AG09309 (cell line): ENCODE data around the gene EPB41L4B.
"Not testable (repeated sequence)": the region's sequence is repeated elsewhere in the genome, so short reads cannot be mapped to it uniquely, and the experiment has no call there.

Experiments
- DNase-seq: peaks from one replicate; pipeline ENCODE4 v3.0.0-alpha.2; 2010; ENCODE audit warnings: low read depth
- H3K4me3 ChIP-seq: 2 replicates; pipeline ENCODE4 v1.5.1; 2011; ENCODE audit warnings: mild to moderate bottlenecking, low read depth, low read length, moderate library complexity; ENCODE audit not compliant: control insufficient read depth
- CTCF ChIP-seq: IDR thresholded peaks from 2 replicates; pipeline ENCODE4 v1.5.1; 2011; ENCODE audit warnings: mild to moderate bottlenecking, low read depth, low read length, inconsistent platforms; ENCODE audit not compliant: insufficient read depth, control insufficient read depth; ENCODE audit errors: missing control alignments

EPB41L4B gene

GRCh38 chr9:109132567-109133021, 188.3 kb downstream of the EPB41L4B start:
- TF ChIP-seq CTCF, result no peak
- DNase-seq, result no peak
- no peak overlapping the region for H3K4me3 ChIP-seq

- H3K4me3 ChIP-seq, result no peak overlapping the region
- no peak for DNase-seq
Measured at GRCh38 chr9:109129470-109130197, 191.2 kb downstream of the EPB41L4B start.

GRCh38 chr9:109126671-109127070, 194.2 kb downstream of the EPB41L4B start:
- not testable (repeated sequence) for H3K4me3 ChIP-seq, DNase-seq

More at GRCh38 chr9:109129470-109130197, 191.2 kb downstream of the EPB41L4B start:
- TF ChIP-seq CTCF, result no peak

- no peak overlapping the region for H3K4me3 ChIP-seq
- no peak for TF ChIP-seq CTCF
- no peak for DNase-seq
Measured at GRCh38 chr9:109124121-109124520, 196.7 kb downstream of the EPB41L4B start.

- H3K4me3 ChIP-seq, result no peak overlapping the region
- no peak for DNase-seq
- no peak for TF ChIP-seq CTCF
Measured at GRCh38 chr9:109122726-109123621, 197.9 kb downstream of the EPB41L4B start.
